Measurements from ENCODE around the gene CXXC5. TPM values are rescaled to one million over a fixed set of nuclear protein-coding genes. Genes with fewer than 3 reads are reported as not detected.

CXXC5 gene
- total and polyA plus RNA-seq, 7 donors, result 15.7 to 30.0 (median 19.9) TPM

DNA sequence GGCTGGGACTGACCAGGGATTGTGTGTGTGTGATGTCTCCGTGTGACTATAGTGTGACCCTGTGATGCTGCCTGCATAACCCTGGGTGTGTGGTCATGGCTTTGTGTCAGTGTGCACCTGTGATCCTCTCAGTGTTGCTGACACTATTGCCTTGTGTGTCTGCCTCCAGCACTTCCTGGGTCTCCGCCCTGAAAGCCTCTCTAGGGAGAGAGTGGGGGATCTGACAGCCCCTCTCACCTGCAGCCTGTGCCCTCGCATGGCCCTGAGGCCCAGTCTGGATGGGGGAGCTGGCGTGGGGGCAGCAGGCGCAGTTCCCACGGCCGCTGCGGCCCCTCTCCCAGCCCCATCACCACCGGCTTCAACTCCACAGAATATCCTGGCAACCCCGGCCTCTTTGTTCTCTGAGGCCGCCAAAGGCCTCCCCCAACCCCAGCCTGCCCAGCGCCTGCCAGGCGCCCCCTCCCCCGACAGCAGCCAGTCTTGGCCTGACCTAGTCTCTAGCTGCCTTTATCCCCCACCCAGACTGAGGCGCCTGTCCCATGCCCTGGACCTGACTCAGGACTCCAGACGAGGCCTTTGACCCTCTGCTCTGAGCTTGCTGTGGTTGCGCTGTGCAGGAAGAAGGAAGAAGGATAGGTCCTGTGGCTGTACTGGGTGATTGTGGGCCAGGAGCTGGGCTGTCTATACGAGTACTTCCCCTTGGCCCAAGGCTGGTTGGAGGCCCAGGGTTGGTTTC is 38.7 kb downstream of the CXXC5 start:
- TF ChIP-seq EP300 (IDR thresholded peaks at IDR 0.05) (no peak), POLR2AphosphoS5 (IDR thresholded peaks at IDR 0.05) (no peak), POLR2A (IDR thresholded peaks at IDR 0.05) (no peak)
- TF ChIP-seq, protein P1, sequence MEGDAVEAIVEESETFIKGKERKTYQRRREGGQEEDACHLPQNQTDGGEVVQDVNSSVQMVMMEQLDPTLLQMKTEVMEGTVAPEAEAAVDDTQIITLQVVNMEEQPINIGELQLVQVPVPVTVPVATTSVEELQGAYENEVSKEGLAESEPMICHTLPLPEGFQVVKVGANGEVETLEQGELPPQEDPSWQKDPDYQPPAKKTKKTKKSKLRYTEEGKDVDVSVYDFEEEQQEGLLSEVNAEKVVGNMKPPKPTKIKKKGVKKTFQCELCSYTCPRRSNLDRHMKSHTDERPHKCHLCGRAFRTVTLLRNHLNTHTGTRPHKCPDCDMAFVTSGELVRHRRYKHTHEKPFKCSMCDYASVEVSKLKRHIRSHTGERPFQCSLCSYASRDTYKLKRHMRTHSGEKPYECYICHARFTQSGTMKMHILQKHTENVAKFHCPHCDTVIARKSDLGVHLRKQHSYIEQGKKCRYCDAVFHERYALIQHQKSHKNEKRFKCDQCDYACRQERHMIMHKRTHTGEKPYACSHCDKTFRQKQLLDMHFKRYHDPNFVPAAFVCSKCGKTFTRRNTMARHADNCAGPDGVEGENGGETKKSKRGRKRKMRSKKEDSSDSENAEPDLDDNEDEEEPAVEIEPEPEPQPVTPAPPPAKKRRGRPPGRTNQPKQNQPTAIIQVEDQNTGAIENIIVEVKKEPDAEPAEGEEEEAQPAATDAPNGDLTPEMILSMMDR (IDR thresholded peaks at IDR 0.05), result no peak
- Histone ChIP-seq H3K4me1 (peaks cover 0 to 30% (median 27%) of the 10 kb centered on the region in 4 donors), H3K27ac (peak overlapping the region in 2 of 4 donors; percentile 8 to 14), H3K9me3 (no peaks in the 10 kb centered on the region), H3K27me3 (no peaks in the 10 kb centered on the region), H3K4me3 (no peak overlapping the region), H3K36me3 (peaks cover 0 to 13% (median 0%) of the 10 kb centered on the region in 4 donors)
- intact Hi-C loops (cut with DNase I), result no loop called here
- no peak for DNase-seq
- 89 to 90% methylated on average over 18 of the region's 18 CpGs for WGBS, 2 donors

GRCh38 chr5:139687656-139688055 is 39.5 kb downstream of the CXXC5 start:
- Histone ChIP-seq H3K36me3 (peaks cover 0 to 10% (median 0%) of the 10 kb centered on the region in 4 donors), H3K27ac (peak overlapping the region in 1 of 4 donors; percentile 8), H3K4me1 (peaks cover 0 to 30% (median 27%) of the 10 kb centered on the region in 4 donors), H3K27me3 (no peaks in the 10 kb centered on the region), H3K9me3 (no peaks in the 10 kb centered on the region), H3K4me3 (no peak overlapping the region)
- 77 to 88% methylated on average over 6 of the region's 6 CpGs for WGBS, 2 donors
- DNase-seq, result no peak
- TF ChIP-seq, protein P1 (IDR thresholded peaks at IDR 0.05), result no peak
- TF ChIP-seq POLR2AphosphoS5 (IDR thresholded peaks at IDR 0.05), result no peak
- no peak for TF ChIP-seq EP300 (IDR thresholded peaks at IDR 0.05)
- intact Hi-C loops (cut with DNase I), result no loop called here

DNA sequence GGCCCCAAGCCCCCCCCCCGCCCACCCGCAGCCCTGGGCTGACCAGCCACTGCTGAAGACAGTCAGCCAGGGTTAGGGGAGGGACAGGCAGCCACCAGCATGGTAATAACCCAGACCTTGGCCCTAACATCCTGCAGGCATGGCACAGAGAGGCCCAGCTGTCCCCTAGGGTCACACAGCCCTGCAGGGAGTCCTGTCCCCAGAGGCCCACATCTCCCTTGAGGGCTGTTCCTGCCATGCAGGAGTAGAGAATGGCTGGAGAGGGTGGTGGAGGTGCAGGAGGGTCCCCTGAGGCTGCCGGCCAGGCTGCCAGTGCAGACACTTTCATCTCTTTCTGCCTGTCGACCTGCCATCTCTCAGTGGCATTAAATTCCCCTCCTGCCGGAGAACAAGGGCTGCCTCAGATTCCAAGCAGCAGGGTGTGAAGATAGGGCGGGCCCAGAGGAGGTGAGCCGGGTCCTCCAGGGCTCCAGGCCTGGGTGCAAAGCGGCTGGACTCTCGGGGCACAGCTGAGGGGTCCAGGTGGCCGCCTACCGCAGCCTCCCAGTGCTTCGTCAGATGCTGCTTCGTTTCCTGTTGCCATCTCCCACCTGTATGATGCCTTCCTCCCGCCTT is 40.0 kb downstream of the CXXC5 start:
- H3K27me3 ChIP-seq, result no peaks in the 10 kb centered on the region
- TF ChIP-seq POLR2A (IDR thresholded peaks at IDR 0.05) (no peak), EP300 (IDR thresholded peaks at IDR 0.05) (no peak), POLR2AphosphoS5 (IDR thresholded peaks at IDR 0.05) (no peak)
- TF ChIP-seq, protein P1 (IDR thresholded peaks at IDR 0.05), result no peak
- peaks cover 0 to 5% (median 0%) of the 10 kb centered on the region in 4 donors for H3K36me3 ChIP-seq
- no peaks in the 10 kb centered on the region for H3K9me3 ChIP-seq
- H3K27ac ChIP-seq, result no peak overlapping the region
- peaks cover 0 to 30% (median 27%) of the 10 kb centered on the region in 4 donors for H3K4me1 ChIP-seq
- no peak overlapping the region for H3K4me3 ChIP-seq
- intact Hi-C loops (cut with DNase I), result no loop called here
- 75 to 76% methylated on average over 14 of the region's 14 CpGs for WGBS, 2 donors
- DNase-seq, result no peak

DNA sequence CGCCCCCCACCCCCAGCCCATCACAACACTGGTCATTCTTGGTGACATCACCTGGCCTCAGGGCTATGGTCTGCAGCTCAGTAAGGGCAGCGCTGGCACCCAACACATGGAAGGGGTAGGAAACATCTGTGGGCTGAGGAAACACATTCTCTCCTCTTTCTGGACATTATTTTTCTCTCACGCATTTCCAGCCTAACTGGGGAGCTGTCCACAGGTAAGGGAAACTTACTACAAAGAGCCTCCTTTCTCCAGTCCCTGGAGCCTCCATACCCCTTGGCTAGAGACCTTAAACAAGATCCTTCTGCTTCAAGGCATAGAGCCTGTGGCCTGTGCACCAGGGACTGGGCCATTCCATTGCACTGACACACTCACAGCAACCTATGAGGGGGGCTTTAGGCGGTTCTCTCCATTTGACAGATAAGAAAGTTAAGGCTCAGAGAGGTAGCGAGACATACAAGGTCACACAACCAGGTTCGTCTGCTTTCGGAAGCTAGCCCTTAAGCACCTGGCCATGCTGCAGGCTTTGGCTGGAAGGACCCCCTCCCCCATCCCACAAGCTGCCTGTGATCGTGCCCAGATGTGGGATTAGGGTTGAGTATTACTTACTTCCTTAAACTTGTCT is 40.7 kb downstream of the CXXC5 start:
- TF ChIP-seq EP300 (IDR thresholded peaks at IDR 0.05) (no peak), POLR2A (IDR thresholded peaks at IDR 0.05) (no peak), POLR2AphosphoS5 (IDR thresholded peaks at IDR 0.05) (no peak)
- TF ChIP-seq, protein P1 (IDR thresholded peaks at IDR 0.05), result no peak
- intact Hi-C loops (cut with DNase I), result no loop called here
- H3K27me3 ChIP-seq, result no peaks in the 10 kb centered on the region
- peaks cover 0 to 30% (median 27%) of the 10 kb centered on the region in 4 donors for H3K4me1 ChIP-seq
- H3K36me3 ChIP-seq, result no peaks in the 10 kb centered on the region
- no peak overlapping the region for H3K27ac ChIP-seq
- no peak overlapping the region for H3K4me3 ChIP-seq
- H3K9me3 ChIP-seq, result no peaks in the 10 kb centered on the region
- 70 to 71% methylated on average over 8 of the region's 8 CpGs for WGBS, 2 donors
- no peak for DNase-seq

Data from sigmoid colon (tissue), 7 donors.